GM23248 (cell line): ENCODE data around the gene LAMA5. TPM values are rescaled to one million over a fixed set of nuclear protein-coding genes. Genes with fewer than 3 reads are reported as not detected.

Experiments
- DNase-seq: peaks from one replicate; pipeline ENCODE4 v3.0.0-alpha.2; 2015
- H2AFZ ChIP-seq: fragments of 200-600 bp; sonication (generic); 2 replicates; pipeline ENCODE4 v1.6.1; 2016; ENCODE audit warnings: antibody characterized with exemption
- H3F3A ChIP-seq: fragments of 200-600 bp; sonication (generic); 2 replicates; pipeline ENCODE4 v1.6.1; 2016; ENCODE audit warnings: mild to moderate bottlenecking, antibody characterized with exemption, mixed run types; ENCODE audit not compliant: insufficient read depth
- H3K27ac ChIP-seq: fragments of 200-600 bp; sonication (generic); 2 replicates; pipeline ENCODE4 v1.5.1; 2016; ENCODE audit warnings: mild to moderate bottlenecking
- H3K27me3 ChIP-seq: fragments of 200-600 bp; sonication (generic); replicated peaks from 2 replicates; pipeline ENCODE4 v1.6.1; 2016; ENCODE audit warnings: mild to moderate bottlenecking; ENCODE audit not compliant: insufficient read depth
- H3K36me3 ChIP-seq: fragments of 200-600 bp; sonication (generic); 2 replicates; pipeline ENCODE4 v1.6.1; 2016; ENCODE audit warnings: low read depth, mild to moderate bottlenecking
- H3K4me1 ChIP-seq: fragments of 200-600 bp; sonication (generic); 2 replicates; pipeline ENCODE4 v1.6.1; 2016; ENCODE audit warnings: mild to moderate bottlenecking; ENCODE audit not compliant: insufficient read depth
- H3K4me2 ChIP-seq: fragments of 200-600 bp; sonication (generic); one replicate; pipeline ENCODE4 v1.6.1; 2016; ENCODE audit warnings: mild to moderate bottlenecking; ENCODE audit not compliant: unreplicated experiment
- H3K4me3 ChIP-seq: fragments of 200-600 bp; sonication (generic); 2 replicates; pipeline ENCODE4 v1.5.1; 2016; ENCODE audit warnings: mild to moderate bottlenecking
- H3K79me2 ChIP-seq: fragments of 200-600 bp; sonication (generic); 2 replicates; pipeline ENCODE4 v1.6.1; 2016; ENCODE audit warnings: mild to moderate bottlenecking; ENCODE audit not compliant: insufficient read depth
- H3K9ac ChIP-seq: fragments of 200-600 bp; sonication (generic); 2 replicates; pipeline ENCODE4 v1.6.1; 2016; ENCODE audit warnings: mild to moderate bottlenecking
- H3K9me2 ChIP-seq: fragments of 200-600 bp; sonication (generic); 2 replicates; pipeline ENCODE4 v1.6.1; 2016; ENCODE audit warnings: mixed run types, mild to moderate bottlenecking, moderate library complexity; ENCODE audit not compliant: insufficient read depth
- H3K9me3 ChIP-seq: fragments of 200-600 bp; sonication (generic); one replicate; pipeline ENCODE4 v1.6.1; 2017; ENCODE audit warnings: low read depth
- H4K20me1 ChIP-seq: fragments of 200-600 bp; sonication (generic); 2 replicates; pipeline ENCODE4 v1.6.0; 2016; ENCODE audit not compliant: insufficient read depth
- EZH2 ChIP-seq: fragments of 200-600 bp; sonication (generic); IDR thresholded peaks from 2 replicates; pipeline ENCODE4 v1.6.1; 2018; ENCODE audit warnings: antibody characterized with exemption, mild to moderate bottlenecking; ENCODE audit not compliant: insufficient read depth, poor library complexity, severe bottlenecking
- EZH2phosphoT487 ChIP-seq: fragments of 200-600 bp; sonication (generic); IDR thresholded peaks from 2 replicates; pipeline ENCODE4 v1.6.1; 2018; ENCODE audit warnings: antibody characterized with exemption, moderate library complexity, mild to moderate bottlenecking, low read depth; ENCODE audit not compliant: insufficient read depth
- WGBS, 2 experiments: methylation state at CpG; one replicate each; pipeline ENCODE4 v1.1.6; 2015 to 2017; ENCODE audit warnings: low lambda C conversion rate in 2 of 2, low coverage in 1 of 2; ENCODE audit errors: missing lambda C conversion rate in 2 of 2; 5-methylcytosine and 5-hydroxymethylcytosine counted together
- in situ Hi-C: fragments of 300-500 bp; cut with MboI; formaldehyde crosslinking; loops from 2 replicates; pipeline ENCODE4 v1.15.0; 2020
- polyA plus RNA-seq: library from polyadenylated mRNA; unstranded; fragments of >200 nt; fragmentation: Nextera tagmentation; extraction: Ambion mirVana; gene quantifications from 2 replicates; pipeline ENCODE4 v1.2.1, GENCODE V29; 2016
- total RNA-seq: library from RNA; depleted of rRNA; stranded (reverse); fragments of >200 nt; shearing (Covaris generic); gene quantifications from 2 replicates; pipeline ENCODE4 v1.2.3, GENCODE V29; 2014

The LAMA5 gene
- total and polyA plus RNA-seq, 2 experiments from 2014 or later: 4.5 to 6.0 TPM

- WGBS, 2 experiments: 94 to 96% methylated on average over 10 of the region's 10 CpGs
- in situ Hi-C loops: no loop called here
- H3K27ac ChIP-seq: no peak overlapping the region
Observed at GRCh38 chr20:62267543-62267942, 99.6 kb downstream of the LAMA5 start.

GRCh38 chr20:62266851-62267250 is 100.3 kb downstream of the LAMA5 start:
- Histone ChIP-seq H3K27ac (no peak overlapping the region), H3K36me3 (peaks cover 5% of the 10 kb centered on the region; the same call in 1 of the 2 replicates), H3K79me2 (peaks cover 7% of the 10 kb centered on the region), H3K4me3 (no peak overlapping the region), H3K9me2 (no peaks in the 10 kb centered on the region), H2AFZ (no peak overlapping the region), H3K9ac (no peak overlapping the region), H3K27me3 (no peaks in the 10 kb centered on the region), H3K4me2 (no peak overlapping the region), H3F3A (no peaks in the 10 kb centered on the region), H3K4me1 (no peaks in the 10 kb centered on the region), H3K9me3 (no peaks in the 10 kb centered on the region), H4K20me1 (no peaks in the 10 kb centered on the region)
- TF ChIP-seq EZH2phosphoT487 (no peak), EZH2 (no peak)
- 94% methylated on average over 13 of the region's 13 CpGs for WGBS, 2 experiments
- in situ Hi-C loops: no loop called here
- DNase-seq: no peak

More at GRCh38 chr20:62267543-62267942, 99.6 kb downstream of the LAMA5 start:
- no peak overlapping the region for H2AFZ ChIP-seq
- H3K27me3 ChIP-seq: no peaks in the 10 kb centered on the region
- H3K9ac ChIP-seq: no peak overlapping the region
- H3F3A ChIP-seq: no peaks in the 10 kb centered on the region
- no peak for DNase-seq
- peaks cover 7% of the 10 kb centered on the region for H3K79me2 ChIP-seq
- no peak overlapping the region for H3K4me3 ChIP-seq
- no peaks in the 10 kb centered on the region for H3K4me1 ChIP-seq
- H3K4me2 ChIP-seq: no peak overlapping the region
- TF ChIP-seq EZH2 (no peak), EZH2phosphoT487 (no peak)
- no peaks in the 10 kb centered on the region for H3K9me2 ChIP-seq
- H3K36me3 ChIP-seq: peaks cover 5% of the 10 kb centered on the region; the same call in 1 of the 2 replicates
- no peaks in the 10 kb centered on the region for H4K20me1 ChIP-seq
- no peaks in the 10 kb centered on the region for H3K9me3 ChIP-seq

GRCh38 chr20:62266340-62266739 is 100.8 kb downstream of the LAMA5 start:
- Histone ChIP-seq H3K9me2 (no peaks in the 10 kb centered on the region), H3K27ac (no peak overlapping the region), H3F3A (no peaks in the 10 kb centered on the region), H3K9ac (no peak overlapping the region), H3K27me3 (no peaks in the 10 kb centered on the region), H3K36me3 (peaks cover 5% of the 10 kb centered on the region; the same call in 1 of the 2 replicates), H3K4me3 (no peak overlapping the region), H3K4me2 (no peak overlapping the region), H3K79me2 (peaks cover 7% of the 10 kb centered on the region), H2AFZ (no peak overlapping the region), H3K4me1 (no peaks in the 10 kb centered on the region), H4K20me1 (no peaks in the 10 kb centered on the region), H3K9me3 (no peaks in the 10 kb centered on the region)
- no peak for DNase-seq
- TF ChIP-seq EZH2phosphoT487 (no peak), EZH2 (no peak)
- in situ Hi-C loops: no loop called here
- WGBS, 2 experiments: 80 to 83% methylated on average over 10 of the region's 10 CpGs

GRCh38 chr20:62265365-62265764 is 101.7 kb downstream of the LAMA5 start:
- TF ChIP-seq EZH2 (no peak), EZH2phosphoT487 (no peak)
- Histone ChIP-seq H3K27ac (no peak overlapping the region), H3K9me3 (no peaks in the 10 kb centered on the region), H3K27me3 (no peaks in the 10 kb centered on the region), H3K9ac (no peak overlapping the region), H3K4me3 (no peak overlapping the region), H3F3A (no peaks in the 10 kb centered on the region), H3K79me2 (peaks cover 10% of the 10 kb centered on the region), H3K4me1 (no peaks in the 10 kb centered on the region), H3K9me2 (no peaks in the 10 kb centered on the region), H4K20me1 (no peaks in the 10 kb centered on the region), H2AFZ (no peak overlapping the region), H3K4me2 (no peak overlapping the region), H3K36me3 (peaks cover 5% of the 10 kb centered on the region; the same call in 1 of the 2 replicates)
- WGBS, 2 experiments: 96 to 100% methylated on average over 1 of the region's 1 CpG
- in situ Hi-C loops: no loop called here
- no peak for DNase-seq
